ENCODE measurements around the gene BMERB1. TPM values are rescaled to one million over a fixed set of nuclear protein-coding genes. Genes with fewer than 3 reads are reported as not detected.

BMERB1 gene
- polyA plus RNA-seq, 1 donor (not counting 4 experiments of a cell fraction or from before 2014, with no cell fraction given), result 7.8 TPM

GRCh38 chr16:15533386-15533785, 99.0 kb downstream of the BMERB1 start:
- TF ChIP-seq EZH2 (IDR thresholded peaks at IDR 0.05; ENCODE audit: low read length) (no peak), CTCF (optimal IDR thresholded peaks at IDR 0.05 in 1 of 3, IDR thresholded peaks at IDR 0.05 in 1 of 3, conservative IDR thresholded peaks at IDR 0.05 in 1 of 3; ENCODE audit: extremely low read depth in 1 of 3, insufficient read depth in 2 of 3, low read length in 3 of 3) (no peak)
- dilution Hi-C loops (cut with MboI; ENCODE audit: extremely low pct_ligation_motif_present, low sequenced_read_pairs), result no loop called here
- FAIRE-seq, result no peak

GRCh38 chr16:15535772-15536171, 101.4 kb downstream of the BMERB1 start:
- H3K79me2 ChIP-seq (ENCODE audit: control insufficient read depth, insufficient read depth, low read length), result no peaks in the 10 kb centered on the region
- no peak overlapping the region for H3K27ac ChIP-seq (ENCODE audit: control insufficient read depth, insufficient read depth, low read length)
- no peaks in the 10 kb centered on the region for H3K9me3 ChIP-seq (ENCODE audit: control insufficient read depth, low read depth, low read length)
- FAIRE-seq (no peak), DNase-seq (ENCODE audit: low read depth, low spot score) (no peak)
- H3K36me3 ChIP-seq (ENCODE audit: control insufficient read depth in 2 of 2, extremely low read depth in 1 of 2, insufficient read depth in 2 of 2, low read length in 2 of 2), result no peaks in the 10 kb centered on the region
- H2AFZ ChIP-seq (ENCODE audit: control insufficient read depth, low read length), result no peak overlapping the region
- no peaks in the 10 kb centered on the region for H3K4me1 ChIP-seq (ENCODE audit: control insufficient read depth, extremely low read depth, insufficient read depth, low read length)
- no peaks in the 10 kb centered on the region for H4K20me1 ChIP-seq (ENCODE audit: control insufficient read depth, extremely low read depth, insufficient read depth, low read length)
- dilution Hi-C loops (cut with MboI; ENCODE audit: extremely low pct_ligation_motif_present, low sequenced_read_pairs), result no loop called here
- no peaks in the 10 kb centered on the region for H3K9me1 ChIP-seq (ENCODE audit: control insufficient read depth, extremely low read depth, insufficient read depth, low read length)
- no peak for TF ChIP-seq CTCF (optimal IDR thresholded peaks at IDR 0.05 in 1 of 3, IDR thresholded peaks at IDR 0.05 in 1 of 3, conservative IDR thresholded peaks at IDR 0.05 in 1 of 3; ENCODE audit: extremely low read depth in 1 of 3, insufficient read depth in 2 of 3, low read length in 3 of 3)
- no peak for TF ChIP-seq EZH2 (IDR thresholded peaks at IDR 0.05; ENCODE audit: low read length)
- H3K4me2 ChIP-seq (ENCODE audit: control insufficient read depth, extremely low read depth, insufficient read depth, low read depth, low read length), result no peak overlapping the region
- no peak overlapping the region for H3K4me3 ChIP-seq (ENCODE audit: control insufficient read depth in 2 of 3, extremely low read depth in 1 of 3, insufficient read depth in 2 of 3, low read depth in 1 of 3, low read length in 3 of 3)
- H3K9ac ChIP-seq (ENCODE audit: control insufficient read depth, extremely low read depth, insufficient read depth, low read length), result no peak overlapping the region
- no peaks in the 10 kb centered on the region for H3K27me3 ChIP-seq (ENCODE audit: control insufficient read depth, extremely low read depth, insufficient read depth, low read length)

More at GRCh38 chr16:15533386-15533785, 99.0 kb downstream of the BMERB1 start:
- Histone ChIP-seq H3K9me1 (ENCODE audit: control insufficient read depth, extremely low read depth, insufficient read depth, low read length) (no peaks in the 10 kb centered on the region), H3K79me2 (ENCODE audit: control insufficient read depth, insufficient read depth, low read length) (no peaks in the 10 kb centered on the region), H4K20me1 (ENCODE audit: control insufficient read depth, extremely low read depth, insufficient read depth, low read length) (no peaks in the 10 kb centered on the region), H3K27me3 (ENCODE audit: control insufficient read depth, extremely low read depth, insufficient read depth, low read length) (no peaks in the 10 kb centered on the region), H3K36me3 (ENCODE audit: control insufficient read depth in 2 of 2, extremely low read depth in 1 of 2, insufficient read depth in 2 of 2, low read length in 2 of 2) (no peaks in the 10 kb centered on the region), H3K4me2 (ENCODE audit: control insufficient read depth, extremely low read depth, insufficient read depth, low read depth, low read length) (no peak overlapping the region), H2AFZ (ENCODE audit: control insufficient read depth, low read length) (no peak overlapping the region), H3K4me1 (ENCODE audit: control insufficient read depth, extremely low read depth, insufficient read depth, low read length) (no peaks in the 10 kb centered on the region), H3K4me3 (ENCODE audit: control insufficient read depth in 2 of 3, extremely low read depth in 1 of 3, insufficient read depth in 2 of 3, low read depth in 1 of 3, low read length in 3 of 3) (no peak overlapping the region), H3K27ac (ENCODE audit: control insufficient read depth, insufficient read depth, low read length) (no peak overlapping the region), H3K9me3 (ENCODE audit: control insufficient read depth, low read depth, low read length) (no peaks in the 10 kb centered on the region), H3K9ac (ENCODE audit: control insufficient read depth, extremely low read depth, insufficient read depth, low read length) (no peak overlapping the region)
- DNase-seq (ENCODE audit: low read depth, low spot score), result no peak

Measured in keratinocyte (primary cell).